GM19467 (cell line): ENCODE measurements around the gene GATC.
"Not testable (repeated sequence)": the region's sequence is repeated elsewhere in the genome, so short reads cannot be mapped to it uniquely, and the experiment has no call there.

Experiments
- ATAC-seq: cut with Tn5 transposase; IDR thresholded peaks from one replicate; pipeline ENCODE4 v1.9.1; 2021; ENCODE audit warnings: mild to moderate bottlenecking, moderate library complexity; ENCODE audit not compliant: unreplicated experiment

Gene GATC

GRCh38 chr12:120468821-120469449, 22.7 kb downstream of the GATC start:
- no peak for ATAC-seq

- ATAC-seq = peak; percentile 77
Observed at GRCh38 chr12:120469450-120470149, 23.4 kb downstream of the GATC start, which contains the start of gene SRSF9. Gene SRSF9, minus strand, starts transcription at chr12:120469748. Its CDS starts 139 bp downstream, at chr12:120469609.

DNA sequence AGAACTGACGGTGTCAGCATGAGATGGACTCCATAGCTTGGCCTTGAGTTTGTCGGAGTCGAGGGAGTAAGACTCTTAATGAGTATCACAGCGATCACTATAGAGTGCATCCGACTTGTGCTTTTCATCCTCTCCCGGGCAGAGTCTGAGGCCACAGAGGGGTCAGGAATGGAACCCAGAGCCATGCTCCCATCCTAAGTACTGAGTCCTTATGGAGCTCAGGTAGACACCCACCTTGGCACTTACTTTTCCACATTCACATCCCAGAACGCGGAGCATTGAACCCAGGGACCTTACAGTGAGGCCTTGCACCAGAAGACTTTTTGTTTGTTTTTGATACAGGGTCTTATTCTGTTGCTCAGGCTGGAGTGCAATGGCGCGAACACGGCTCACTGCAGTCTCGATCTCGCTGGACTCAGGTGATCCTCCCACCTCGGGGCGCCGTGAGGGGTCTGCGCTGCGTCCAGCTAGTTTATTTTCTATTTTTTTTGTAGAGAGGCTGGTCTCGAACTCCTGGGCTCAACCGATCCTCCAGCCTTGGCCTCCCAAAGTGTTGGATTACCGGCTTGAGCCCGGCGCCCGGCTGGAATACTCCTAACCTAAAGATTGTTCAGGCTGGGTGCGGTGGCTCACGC, 24.0 kb downstream of the GATC start:
- ATAC-seq = no peak

DNA sequence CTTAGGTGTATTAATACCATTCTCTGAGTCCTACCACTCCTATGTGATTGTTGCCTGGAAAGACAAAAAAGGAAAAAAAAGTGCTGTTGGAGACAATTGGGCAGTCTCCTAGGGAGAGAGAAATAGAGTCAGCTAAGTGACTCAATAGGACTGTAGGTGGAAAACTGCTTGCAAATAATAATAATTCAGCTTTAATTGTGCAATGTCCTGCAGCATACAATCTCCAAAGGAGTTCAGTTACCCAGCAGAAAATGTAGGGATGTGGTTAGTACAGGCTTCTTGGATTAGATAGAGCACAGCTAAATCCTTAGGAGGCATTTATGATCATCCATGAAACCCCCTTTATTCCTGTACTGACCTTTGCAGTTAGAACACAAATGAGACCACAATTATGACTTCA, 26.3 kb downstream of the GATC start:
- ATAC-seq = no peak

- ATAC-seq = no peak
Observed at GRCh38 chr12:120473807-120474615, 27.8 kb downstream of the GATC start.

GRCh38 chr12:120474616-120474960, 28.3 kb downstream of the GATC start:
- ATAC-seq = no peak

GRCh38 chr12:120475643-120476042, 29.4 kb downstream of the GATC start:
- ATAC-seq = no peak

DNA sequence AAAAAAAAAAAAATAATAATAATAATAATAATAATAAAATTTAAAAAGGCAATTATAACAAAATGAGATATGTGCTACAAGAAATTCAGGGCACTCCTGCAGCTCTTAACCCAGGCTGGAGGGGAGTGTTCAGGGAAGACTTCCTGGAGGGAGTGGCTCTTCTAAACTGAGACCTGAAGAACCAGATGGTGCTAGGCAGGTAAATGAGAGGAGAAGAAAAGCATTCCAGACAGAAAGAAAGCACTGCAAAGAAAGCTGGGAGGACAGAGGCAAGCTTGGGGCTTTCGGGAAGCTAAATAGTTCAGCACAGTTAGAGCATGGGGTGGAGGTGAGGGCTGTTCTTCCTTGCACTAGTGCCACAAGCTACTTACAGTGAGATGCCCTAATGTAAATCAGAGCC, 33.2 kb downstream of the GATC start:
- no peak for ATAC-seq

DNA sequence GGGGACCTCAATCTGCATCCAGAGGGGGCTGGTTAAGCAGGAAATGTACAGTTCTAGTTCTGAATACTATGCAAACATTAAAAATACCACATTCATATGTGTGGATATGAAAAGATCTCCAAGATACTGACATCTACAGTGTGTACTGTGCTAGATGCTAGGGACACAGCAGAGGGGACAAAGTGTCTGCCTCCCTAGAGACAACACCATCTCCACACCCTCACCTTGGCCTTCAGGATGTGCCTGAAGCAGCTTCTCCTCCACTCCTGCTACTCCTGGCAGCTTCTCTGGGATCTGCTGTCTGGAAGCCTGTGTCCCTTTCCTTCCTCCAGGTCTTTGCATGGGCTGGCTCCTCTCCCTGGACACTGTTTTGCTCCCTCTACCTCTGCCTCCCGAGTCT, 34.0 kb downstream of the GATC start:
- no peak for ATAC-seq

DNA sequence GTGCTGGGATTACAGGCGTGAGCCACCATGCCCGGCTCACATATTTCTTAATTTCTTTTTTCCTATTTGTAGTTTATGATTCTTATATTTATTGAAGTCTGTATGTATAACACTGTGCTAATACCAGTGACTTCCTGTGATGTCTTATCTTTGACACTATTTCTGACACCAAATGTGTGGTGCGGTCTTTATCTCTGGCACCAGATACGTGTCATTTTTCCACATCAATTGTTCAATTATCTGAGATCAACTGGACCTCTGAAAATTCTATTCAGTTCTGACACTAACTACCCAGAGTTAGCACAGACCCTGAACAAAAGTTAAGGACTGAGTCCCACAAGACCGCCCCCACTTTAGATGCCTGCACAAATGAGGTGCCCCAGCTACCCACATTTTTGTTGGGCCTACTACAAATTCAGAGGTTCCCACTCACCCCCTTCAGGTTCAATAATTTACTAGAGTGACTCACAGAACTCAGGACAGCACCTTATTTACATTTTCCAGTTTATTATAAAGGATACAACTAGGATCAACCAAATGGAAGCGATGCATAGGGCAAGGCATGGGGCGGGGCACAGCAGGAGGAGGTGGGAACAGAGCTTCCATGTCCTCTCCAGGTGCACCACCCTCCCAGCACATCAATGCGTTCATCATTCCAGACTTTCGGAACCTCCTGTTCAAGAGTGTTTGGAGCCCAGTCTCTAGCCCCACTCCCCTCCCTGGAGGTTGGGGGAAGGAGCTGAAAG, 35.0 kb downstream of the GATC start:
- ATAC-seq = no peak

- ATAC-seq = no peak
Observed at GRCh38 chr12:120483621-120484020, 37.4 kb downstream of the GATC start.

GRCh38 chr12:120485961-120486881, 40.0 kb downstream of the GATC start:
- ATAC-seq = no peak

DNA sequence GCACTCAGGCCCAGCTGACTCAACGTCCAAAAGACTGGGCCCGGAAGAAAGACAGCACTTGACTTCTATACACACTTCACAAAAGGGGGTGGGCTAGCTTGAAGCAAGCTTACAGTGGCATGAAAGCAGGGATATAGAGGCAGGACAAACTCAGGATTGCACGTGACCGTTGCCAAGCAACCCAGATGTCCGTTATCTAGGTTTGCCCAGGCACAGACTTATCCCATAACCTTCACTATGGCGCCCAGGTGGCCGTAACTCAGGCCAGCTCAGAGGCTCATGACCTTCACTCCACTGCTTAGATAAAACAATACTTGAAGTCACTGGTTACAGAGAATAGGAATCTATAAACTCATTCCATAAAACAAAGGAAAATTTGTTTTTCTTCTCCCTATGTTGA, 41.3 kb downstream of the GATC start:
- ATAC-seq = not testable (repeated sequence)

DNA sequence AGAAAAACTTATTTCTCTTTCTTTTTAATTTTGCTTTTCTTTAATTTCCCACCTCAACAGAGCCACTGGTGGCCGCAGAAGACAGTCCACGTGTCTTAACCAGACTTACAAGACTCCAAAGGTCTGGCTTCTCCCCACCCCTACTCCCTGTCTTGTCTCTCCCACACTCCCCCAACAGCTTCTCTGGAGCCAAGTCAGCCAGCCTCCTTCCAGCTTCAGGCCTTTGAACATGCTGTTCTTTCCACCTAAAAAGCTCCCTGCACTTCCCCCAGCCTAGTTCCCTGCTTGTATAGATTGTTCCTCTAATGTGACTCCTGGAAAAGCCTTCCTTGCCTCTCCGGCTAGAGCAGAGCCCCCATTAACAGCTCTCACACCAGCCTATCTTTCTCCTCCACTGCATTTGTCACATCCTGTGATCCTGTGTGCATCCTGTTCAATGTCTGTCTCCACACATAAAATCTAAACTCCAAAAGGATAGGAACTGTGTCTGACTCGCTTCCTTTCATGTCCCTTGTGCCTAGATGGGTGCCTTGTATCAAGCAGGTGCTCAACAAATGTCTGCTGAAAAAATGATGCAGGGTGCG, 41.9 kb downstream of the GATC start:
- no peak for ATAC-seq

DNA sequence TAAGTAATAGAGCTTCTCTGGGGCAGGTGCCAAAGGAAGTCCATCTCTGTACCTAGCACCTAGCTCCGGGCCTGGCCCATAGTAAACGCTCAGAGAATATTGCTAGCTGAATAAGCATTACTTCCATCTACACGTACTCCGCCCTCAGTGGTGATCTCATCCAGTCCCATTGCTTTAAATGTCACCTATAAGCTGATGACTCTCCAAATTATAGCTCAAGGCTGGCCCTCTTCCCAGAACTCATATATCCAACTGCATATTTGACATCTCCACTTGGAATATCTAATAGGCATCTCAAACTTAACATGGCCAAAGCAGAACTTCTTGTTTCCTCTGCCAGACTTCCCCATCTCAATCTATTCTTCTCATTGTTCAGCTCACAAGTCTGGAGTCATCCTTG, 42.8 kb downstream of the GATC start:
- no peak for ATAC-seq

DNA sequence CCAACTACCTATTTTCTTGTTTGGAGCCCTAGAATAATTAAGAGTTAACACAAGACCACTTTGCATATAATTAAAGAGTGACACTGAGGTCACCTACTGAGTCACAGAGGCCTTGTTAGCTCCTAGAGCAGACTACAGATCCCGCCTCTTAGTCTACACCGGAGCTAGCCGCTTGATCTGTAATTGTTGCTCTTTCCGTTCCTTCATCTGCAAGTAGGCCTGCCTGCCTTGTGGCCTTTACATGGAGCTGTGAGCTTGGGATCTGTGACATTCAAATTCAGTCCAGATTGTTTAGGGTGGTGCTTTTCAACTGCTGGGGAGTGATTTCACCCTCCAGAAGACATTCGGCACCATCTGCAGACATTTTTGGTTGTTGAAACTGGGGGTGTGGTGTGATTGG, 44.1 kb downstream of the GATC start:
- no peak for ATAC-seq

DNA sequence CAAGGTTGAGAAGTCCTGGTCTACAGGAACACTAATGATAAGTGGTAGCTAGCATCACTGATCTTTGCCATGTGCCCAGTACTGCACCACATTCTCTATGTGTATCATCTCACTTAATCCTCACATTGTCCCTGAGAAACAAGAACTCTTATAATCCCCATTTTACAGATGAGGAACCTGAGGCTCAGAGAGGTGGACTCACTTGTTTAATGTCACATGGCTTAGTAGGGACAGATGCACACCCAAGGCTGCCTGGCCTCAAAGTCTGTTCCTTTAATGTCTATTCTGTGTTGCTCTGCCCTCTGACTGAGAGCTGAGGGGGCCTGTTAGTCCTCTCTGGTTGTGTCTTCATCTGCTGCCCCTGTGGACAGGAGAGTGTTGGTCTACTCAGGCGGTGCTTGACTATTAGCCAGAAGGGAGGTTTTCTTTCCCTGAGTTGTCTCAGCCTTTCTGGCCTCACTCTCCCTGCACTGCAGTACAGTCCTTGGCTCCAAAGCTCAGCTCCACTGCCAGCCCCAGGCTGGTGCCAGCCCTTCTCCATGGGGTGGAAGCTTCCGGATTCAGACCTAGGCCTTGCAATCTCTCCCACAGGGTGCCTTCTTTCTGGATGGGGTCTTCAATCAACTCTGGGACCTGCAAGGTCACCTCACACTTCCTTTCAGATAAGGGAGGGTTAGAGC, 44.7 kb downstream of the GATC start:
- no peak for ATAC-seq

- ATAC-seq = no peak
Observed at GRCh38 chr12:120495186-120495730, 49.0 kb downstream of the GATC start.
